Stimulated activated CD4-positive, alpha-beta T cell treated with anti-CD3 and anti-CD28 coated beads, Interleukin-2, amount 100 ng/mL, for 4 hours (primary cell): ENCODE measurements around the gene GCK.

Experiments
- DNase-seq: peaks from one replicate; pipeline ENCODE4 v3.0.0-alpha.2; 2020; ENCODE audit warnings: low read depth

GCK gene

DNA sequence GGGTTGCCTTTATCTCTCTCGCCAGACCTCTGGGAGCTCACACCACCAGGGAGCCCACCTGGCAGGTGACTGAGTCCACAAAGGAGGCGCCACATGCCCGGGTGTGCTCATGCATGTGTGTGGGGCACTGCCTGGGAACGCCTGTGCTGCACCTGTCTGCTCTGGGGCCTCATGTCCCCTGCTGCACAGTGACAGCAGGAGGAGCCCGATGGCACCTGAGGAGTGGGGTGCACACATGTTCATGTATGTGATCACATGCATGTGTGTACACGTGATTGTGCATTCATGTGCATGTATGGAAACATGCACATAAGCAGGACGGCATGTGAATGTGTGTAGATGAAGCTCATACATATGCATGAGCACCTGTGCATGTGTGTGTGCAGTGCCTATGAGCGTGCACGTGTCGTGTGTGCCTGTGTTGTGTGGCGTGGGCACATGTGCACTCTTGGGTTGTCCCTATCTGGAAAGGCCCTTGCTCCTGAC lies 33.6 kb upstream of the GCK start:
- no peak for DNase-seq

DNA sequence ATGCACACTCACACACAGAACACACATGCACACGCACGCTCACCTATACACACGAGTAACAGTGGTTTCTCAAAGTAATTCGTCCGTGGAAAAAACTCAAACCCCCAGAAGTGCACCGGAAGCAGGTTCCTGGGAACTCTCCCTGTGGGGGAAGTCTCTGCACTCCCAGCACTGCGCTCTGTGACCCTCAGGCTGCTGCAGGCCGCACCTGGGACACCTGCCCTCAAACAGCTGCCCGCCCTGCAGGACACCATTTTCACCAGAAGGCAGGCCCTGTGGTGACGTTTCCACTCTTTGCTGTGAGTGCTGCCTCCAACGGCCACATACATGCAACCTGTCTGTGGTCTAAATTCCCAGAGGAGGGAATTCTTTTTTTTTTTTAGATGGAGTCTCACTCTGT lies 32.8 kb upstream of the GCK start:
- no peak for DNase-seq

DNA sequence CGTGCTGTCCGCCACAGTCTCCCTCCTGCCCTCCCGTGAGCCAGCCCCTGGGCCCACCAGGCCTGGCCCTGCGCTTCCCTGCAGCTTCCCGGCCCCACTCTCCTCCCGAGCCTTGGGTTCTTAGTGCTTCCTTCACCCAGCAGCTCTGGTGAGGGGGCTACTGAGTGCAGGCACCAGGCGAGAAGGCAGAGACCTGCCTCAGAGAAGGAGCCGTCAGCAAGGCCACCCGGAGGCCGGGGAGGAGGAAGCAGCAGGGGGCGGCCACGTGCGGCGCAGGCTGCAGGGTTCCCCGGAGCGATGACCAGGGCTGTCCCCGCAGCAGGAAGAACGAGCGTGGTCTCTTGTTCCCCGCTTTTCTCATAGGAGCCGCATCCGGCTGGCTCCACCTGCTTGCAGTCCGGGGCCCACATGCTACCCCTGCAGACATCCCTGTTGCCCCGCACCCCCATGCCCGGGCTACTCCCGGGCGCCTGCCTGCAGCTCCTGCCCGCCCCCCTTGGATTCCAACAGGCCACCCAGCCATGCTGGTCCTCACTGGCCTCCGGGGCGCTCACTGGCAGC lies 32.1 kb upstream of the GCK start:
- DNase-seq: no peak

DNA sequence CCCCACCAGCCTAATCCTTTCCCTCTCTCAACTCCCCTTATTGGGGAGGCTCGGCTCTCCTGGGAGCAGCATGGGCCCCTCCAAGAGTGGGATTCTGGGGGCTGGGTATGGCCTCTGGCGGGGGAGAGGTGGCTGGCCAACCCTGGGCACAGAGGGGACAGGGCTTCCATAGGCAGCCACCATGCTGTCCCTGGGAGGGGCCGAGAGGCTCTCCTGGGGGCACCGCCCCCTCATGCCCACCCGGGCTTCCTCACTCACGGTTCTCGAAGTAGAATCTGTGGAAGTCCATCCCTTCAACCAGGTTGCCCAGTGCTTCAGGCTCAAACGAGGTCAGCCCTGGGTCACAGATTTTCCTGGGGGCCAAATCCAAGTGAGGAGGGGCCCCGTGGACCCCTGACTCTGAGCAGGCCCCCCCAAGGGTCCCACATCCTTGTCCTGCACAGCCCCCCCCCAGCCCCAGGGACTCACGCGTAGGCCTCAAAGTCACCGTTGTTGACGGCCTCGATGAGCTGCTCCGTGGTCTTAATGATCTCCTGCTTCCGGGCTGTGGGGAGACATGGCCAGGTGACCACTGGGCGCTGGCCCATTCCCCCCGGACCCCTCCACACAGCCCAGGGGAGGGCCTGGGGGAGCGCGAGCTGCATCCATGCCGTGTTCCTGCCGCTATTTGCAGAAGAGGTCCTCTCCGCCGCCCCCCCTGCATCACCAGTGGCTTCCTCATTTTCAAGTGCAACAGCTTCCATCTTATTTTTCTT lies 31.3 kb upstream of the GCK start:
- DNase-seq: no peak

DNA sequence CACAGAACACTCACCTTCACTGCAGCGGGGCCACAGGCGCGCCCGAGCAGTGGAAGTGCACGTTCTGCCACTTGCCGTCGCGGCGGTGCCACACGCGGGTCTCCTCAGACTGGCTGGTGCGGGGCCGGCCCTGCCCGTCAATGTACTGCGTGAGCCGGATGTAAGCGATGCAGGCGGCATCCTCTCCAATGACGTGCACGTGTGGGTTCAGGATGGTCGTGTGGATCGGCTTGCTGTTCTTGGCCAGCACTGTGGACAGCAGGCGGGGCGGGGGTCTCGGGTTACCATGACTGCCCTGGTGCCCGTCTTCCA lies 30.8 kb upstream of the GCK start:
- no peak for DNase-seq

DNA sequence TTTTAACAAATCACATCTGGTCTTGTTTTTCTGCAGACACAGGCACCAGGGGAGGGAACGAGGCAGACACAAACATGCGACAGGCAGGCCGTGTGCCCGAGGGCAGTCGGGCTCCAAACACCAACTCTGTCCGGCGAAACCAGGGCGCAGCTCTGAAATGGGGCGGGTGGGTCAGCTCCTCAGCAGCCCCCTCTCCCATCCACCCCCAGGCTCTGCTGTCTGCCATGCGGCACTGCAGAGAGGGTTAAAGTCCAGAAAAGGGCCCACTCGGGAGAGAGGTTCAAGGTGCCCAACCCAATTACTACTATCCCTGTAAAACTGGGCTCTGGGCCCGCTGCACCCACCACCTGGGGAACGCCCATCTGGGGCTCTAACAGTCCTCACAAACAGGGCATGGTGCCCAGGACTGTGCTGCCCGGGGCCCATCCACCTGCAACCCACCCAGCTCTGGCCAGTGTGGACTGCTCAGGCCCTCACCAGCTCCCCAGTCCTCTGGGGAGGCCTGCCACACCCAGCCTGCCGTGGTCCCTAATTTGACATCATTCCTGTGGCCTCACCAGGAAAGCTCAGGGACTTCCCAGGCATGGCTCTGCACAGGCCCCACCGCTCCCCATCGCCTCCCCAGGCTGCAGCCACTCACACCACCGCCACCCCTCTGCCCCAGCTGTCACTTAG lies 30.3 kb upstream of the GCK start:
- no peak for DNase-seq

DNA sequence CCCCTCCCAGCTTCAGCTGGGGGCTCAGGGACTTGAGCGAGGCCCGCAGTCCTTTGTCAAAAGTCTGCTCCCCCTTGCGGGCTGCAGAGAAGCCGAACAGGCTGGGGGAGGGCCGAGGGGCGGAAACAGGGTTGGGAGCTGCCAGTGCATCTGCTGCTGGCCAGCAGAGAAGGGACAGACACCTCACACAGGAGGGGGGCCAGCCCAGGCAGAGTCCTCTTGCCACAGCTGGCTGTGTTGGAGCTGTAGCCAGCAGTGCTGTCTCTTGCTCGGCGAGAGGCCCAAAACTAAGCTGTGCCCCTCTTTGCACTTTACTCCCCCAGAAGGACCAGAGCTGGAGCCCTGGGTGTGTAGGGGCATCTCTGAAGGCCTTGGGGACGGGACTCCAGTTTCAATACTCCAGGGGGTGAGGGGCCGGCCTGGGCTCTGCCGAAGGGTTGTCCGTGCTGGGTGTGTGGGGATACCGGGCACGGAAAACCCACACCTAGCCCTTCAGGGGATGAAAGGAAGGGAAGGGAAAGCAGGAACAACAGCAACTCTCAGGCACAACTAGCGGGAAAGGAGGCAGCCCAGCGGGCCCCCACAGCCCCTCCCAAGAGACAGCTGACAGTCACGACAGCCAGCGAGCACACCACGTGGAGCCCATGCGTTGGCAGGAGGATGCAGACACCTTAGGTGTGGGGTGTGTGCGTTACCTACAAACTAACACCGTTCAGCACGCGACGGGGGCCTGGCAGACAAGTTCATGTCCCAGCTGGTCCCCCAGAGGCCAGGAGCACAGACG lies 29.4 kb upstream of the GCK start:
- DNase-seq: no peak

DNA sequence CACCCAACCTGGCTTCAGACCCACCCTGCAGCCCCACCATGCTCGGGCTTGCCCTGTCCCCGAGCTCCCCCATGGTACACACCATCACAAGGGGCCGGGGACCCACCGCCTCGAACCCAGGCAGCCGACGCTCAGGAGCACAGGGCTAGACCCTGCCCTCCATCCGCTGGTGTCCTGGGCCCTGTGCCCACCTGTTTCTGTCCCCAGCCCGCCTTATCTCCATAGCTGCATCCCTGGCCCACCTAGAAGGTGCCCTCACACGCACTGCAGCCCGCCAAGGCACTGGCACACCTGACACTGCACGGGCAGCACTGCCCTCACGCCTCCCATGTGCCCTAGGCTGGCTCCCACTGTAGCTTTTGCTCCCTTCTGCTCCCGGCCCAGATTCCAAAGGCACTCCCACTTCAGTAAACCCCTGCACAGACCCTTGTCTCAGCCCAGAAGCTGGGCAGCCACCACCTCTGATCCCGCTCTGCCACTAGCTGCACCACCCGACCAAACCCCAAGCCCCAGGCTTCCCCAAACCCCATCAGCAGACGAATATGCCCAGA lies 28.7 kb upstream of the GCK start:
- no peak for DNase-seq

DNA sequence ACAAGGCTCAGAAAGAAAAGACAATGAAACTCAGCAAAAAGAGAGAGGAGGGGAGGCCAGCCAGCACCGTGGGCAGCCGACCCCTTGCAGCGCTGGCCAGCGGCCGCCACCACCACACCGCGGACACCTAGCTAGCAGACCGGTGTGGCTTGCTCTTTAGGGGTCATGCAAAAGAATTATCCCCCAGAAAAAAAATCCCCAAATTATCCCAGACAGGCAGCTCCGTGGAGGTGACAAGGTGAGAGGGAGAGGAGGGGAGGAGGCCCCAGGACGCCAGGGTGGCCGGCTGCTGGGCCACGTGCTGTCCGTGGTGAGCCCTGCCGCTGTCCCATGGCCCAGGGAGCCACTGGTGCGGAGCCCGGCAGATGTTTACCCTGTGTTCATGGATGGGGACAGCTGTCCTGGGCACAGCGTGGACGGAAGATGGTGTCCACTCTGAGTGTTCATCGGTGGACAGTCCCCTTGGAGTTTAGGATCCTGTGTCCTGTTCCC lies 28.0 kb upstream of the GCK start:
- DNase-seq: no peak

DNA sequence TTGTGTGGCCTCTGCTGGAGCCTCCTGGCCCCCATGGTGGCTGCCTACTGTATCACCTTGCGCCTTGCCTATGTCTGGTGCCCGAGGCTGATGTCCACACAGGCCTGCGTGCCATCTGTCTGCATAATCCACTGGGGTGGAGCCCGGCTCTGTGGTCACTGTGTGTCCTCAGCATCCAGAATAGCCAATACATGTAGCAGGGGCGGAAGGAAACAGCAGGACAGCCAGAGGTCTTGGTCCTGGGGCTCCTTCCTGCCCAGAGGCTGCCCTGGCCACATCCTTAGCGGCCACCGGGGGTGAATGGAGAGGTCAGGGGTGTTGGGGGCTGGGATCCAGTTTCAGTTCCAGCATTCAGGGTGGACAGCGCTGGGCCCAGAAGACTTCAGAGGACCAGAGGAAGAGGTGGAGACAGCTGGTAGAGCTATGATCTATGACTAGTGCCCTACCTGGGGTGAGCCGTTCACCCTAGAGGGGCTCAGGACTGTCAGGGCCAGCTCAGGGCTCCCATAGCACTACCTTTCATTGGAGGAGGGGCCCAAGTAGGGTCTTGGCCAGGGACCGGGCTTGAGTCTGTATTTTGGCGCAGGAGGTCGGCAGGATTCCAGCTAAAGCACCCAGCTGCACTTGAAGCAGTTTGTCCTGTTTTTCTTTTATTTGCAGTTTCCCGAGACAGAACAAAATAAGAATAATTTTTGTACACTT lies 27.4 kb upstream of the GCK start:
- no peak for DNase-seq

DNA sequence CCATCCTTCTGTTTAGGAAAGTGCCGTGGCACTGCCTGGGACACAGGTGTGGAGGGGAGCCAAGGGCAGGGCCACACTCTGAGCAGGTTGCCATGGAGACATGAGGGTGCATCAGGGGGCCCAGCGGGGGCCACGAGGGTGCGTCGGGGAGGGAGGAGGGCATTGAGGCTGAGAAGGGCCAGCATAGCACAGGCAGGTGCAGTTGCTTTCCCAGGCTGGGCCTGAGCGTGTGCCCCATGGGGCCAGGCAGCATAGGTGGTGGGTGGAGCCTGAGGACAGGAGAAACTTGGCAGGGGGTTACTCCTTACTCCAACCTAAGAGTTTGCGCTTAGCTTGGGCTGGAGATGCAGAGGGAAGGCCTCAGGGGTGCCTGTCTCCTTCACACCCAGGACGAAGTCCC lies 26.8 kb upstream of the GCK start:
- no peak for DNase-seq

DNA sequence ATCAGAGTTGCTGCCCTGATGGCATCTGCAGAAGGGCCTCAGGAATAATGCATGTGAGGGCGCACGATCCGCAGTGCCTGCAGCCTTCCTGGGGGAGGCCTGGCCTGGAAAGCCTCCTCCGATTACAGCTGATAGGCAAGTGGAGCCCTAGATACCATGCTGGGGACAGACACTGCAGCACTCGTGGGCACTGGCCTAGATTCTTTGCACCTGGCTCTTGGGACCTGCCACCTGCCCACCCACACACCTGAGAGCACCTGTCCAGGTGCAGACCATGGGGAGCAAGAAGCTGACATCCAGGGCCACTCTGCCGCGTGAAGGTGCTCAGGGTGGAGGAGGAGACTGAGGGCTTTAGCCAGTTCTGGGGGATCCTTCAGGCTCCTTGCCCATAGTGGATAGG lies 26.3 kb upstream of the GCK start:
- DNase-seq: no peak

DNA sequence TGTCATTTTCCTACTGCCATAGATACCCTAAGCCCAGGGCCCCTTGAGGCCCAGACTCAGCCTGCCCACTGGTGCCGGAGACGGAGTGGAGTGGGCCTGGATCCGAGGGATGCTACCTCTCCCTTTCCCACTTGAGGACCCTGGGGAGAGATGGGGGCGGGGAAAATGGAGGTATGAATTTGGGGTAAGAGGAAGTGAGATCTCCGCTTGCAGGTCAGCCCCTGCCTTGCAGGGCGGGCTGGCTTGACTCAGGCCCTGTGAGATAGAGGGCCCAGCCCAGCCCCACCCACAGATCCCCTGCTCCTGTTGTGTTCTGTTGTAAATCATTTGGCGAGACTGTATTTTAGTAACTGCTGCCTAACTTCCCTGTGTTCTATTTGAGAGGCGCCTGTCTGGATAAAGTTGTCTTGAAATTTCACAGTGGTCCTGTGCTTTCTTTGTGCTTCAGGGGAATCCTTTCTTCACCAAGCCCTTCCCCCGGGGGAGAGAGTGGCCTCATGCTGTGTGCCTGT lies 24.7 kb upstream of the GCK start:
- DNase-seq: no peak

DNA sequence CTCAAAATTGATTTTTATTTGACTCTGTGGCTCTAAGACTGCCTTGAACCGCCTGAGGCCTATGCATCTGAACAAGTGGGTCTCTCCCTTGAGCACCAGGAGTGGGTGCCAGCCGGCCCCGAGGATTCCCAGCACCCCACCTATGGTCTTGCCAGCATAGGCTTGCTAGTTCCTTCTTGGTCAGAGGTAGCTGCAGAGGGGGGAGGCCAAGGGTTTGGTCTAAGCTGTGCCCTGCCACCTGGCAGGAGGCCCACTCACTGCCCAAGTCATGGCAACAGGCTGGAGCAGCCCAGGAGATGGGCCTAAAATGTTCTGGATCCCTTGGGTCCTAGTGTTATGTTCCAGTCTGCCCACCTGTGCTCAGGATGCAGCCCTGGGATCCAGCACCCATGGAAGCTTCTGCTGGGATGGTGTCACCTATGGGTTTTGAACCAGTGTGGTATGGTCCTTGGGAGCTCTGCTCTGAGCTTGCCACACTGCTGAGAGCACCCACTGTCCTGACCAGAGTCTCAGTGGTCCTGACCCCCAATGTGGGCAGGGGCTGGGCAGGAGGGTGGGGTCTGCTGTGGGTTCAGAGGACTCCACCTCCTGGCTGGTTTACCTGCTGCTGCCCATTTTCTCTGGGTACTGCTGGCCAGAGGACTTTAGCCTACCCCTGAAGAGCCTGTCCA lies 24.1 kb upstream of the GCK start:
- no peak for DNase-seq

DNA sequence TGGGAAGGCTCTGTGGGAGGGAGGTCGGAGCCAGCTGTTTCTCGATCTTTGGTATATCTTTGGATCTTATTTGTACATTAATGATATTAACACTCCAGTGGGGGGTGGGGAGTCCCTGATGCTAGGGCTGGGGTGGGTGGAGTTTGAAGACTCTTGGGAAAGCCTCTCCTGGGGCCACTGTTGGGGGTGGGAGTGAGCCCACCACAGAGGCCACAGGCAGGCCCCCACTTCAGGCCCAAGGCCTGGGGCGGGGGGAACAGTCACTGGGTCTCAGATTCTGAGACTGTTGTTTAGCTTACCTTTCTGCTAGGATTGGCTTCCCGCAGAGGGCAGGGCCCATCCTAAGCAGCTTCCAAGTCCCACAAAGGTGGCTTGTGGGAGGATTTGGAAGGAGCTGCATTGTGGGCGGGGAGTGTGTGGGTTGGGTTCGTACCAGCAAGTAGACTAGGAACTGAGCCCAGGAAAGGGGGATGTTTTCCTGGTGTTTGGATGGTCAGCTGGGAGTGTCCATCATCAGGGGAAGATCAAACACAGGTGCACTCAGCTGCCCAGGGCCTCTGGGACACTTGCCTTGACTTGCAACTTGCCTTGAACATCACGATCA lies 23.4 kb upstream of the GCK start:
- no peak for DNase-seq

DNA sequence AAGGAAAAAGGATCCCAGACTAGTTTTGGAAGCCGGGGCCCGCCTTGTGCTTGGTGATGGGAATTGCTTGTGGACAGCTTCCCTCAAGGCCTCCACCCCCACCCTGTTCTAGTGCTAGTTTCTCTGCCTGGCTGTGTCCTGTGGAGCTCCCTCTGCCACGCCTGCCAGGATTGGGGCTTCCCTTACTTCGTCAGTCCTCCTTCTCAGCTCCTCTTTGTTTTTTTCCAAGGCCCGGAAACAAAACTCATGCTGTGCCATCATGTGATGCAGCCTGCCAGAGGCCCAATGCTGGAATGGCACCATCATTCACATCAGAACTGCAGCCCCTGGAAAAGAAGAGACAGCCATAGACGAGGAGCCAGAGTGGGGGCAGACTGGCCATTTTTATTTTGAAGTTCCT lies 22.8 kb upstream of the GCK start:
- DNase-seq: no peak

DNA sequence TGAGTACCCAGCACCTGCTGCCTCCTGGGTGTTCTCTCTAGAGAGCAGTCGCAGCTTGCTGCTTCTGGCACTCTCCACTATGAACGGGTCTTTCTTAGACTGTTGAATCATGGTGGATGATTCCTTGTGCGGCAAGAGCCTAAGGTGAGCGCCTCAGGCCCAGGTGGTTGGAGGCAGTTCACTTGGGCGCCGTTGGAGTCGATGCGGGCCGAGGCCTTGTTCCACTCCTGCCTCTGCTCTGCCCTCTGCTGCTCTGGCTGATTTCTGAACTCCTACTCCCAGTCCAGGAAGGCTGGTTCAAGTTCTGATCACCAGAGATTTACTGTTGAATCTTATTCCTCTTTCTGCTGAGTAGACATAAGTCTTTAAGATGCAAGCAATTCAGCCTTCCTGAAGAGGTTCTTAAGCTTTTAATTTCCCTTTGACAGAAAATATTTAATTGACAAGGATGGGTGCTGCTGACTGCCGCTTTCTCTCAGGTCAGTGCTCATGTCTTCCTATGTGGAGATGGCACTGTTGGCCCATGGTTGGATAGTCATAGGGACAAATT lies 22.0 kb upstream of the GCK start:
- DNase-seq: no peak

DNA sequence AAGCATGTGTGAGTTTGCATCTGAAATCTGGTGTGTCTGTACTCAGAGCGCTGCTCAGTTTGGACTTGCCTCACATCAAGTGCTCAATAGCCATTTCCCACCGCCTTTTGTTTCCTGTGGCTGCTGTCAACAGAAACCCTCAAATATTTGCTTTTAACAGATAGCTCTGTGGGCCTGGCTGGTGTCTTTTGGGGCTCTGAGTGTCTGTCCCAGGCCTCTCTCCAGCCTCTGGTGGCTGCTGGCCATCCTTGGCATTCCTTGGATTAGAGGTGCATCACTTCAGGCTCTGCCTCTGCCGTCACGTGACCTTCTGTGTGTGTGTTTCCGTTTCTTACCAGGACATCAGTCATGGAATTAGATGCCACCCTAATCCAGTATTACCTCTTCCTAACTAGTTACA lies 20.9 kb upstream of the GCK start:
- DNase-seq: no peak

DNA sequence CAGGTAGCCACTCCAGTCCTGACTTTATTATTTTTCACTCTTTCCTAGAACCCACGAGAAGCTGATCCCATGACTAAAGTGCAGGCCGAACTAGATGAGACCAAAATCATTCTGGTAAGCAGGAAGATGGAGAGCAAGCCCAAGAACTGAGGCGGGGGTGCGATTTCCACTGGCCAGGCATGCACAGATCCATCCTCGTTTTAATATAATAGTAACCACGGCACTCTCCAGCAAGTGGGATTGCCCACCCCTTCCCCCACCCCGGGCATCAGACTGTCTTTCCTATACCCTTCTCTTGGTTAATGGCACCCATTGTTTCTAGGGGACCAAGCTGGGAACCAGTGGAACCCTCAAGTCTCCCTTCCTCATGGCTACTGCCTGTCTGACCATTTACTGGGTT lies 18.8 kb upstream of the GCK start:
- no peak for DNase-seq

DNA sequence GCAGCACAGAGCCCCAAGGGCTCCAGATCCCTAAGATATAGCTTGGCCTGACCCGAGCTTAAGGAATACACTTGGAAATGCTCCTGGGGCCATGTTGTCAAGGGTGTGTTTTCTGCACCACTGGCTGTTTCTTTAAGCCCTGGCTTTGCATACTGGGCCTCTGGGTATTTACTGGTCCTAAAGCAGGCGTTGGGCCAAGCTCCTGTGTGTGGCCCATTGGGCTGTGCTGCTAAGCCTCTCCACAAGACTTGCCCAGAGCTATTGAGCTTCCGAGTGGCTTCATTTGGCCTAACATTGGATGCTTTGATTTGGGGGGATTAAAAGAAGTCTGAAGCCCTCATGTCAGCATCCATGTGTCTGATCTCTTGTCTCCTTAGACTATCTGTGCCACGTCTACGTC lies 16.8 kb upstream of the GCK start:
- no peak for DNase-seq
